Mucosa of stomach (tissue), 1 donor: ENCODE measurements around the gene NDST1.
A peak's percentile ranks its signal among the peaks of the same experiment; 100 is the strongest.

ENCODE experiments used
- H3K27me3 ChIP-seq: one replicate; pipeline ENCODE4 v1.7.0; 2013; ENCODE audit warnings: mild to moderate bottlenecking, low read length; ENCODE audit not compliant: control insufficient read depth, insufficient read depth
- H3K36me3 ChIP-seq: one replicate; pipeline ENCODE4 v1.7.0; 2013; ENCODE audit warnings: low read length; ENCODE audit not compliant: control insufficient read depth, insufficient read depth
- H3K4me1 ChIP-seq: one replicate; pipeline ENCODE4 v1.7.0; 2013; ENCODE audit warnings: mild to moderate bottlenecking, low read length; ENCODE audit not compliant: control insufficient read depth, insufficient read depth
- H3K4me3 ChIP-seq: one replicate; pipeline ENCODE4 v1.7.0; 2013; ENCODE audit warnings: low read length
- H3K9ac ChIP-seq: one replicate; pipeline ENCODE4 v1.7.0; 2013; ENCODE audit warnings: mild to moderate bottlenecking, low read length, moderate library complexity
- H3K9me3 ChIP-seq: one replicate; pipeline ENCODE4 v1.7.0; 2013; ENCODE audit warnings: mild to moderate bottlenecking, low read length, moderate library complexity; ENCODE audit not compliant: control insufficient read depth
- donor health status: Pancreatic carcinoma.

The NDST1 gene

DNA sequence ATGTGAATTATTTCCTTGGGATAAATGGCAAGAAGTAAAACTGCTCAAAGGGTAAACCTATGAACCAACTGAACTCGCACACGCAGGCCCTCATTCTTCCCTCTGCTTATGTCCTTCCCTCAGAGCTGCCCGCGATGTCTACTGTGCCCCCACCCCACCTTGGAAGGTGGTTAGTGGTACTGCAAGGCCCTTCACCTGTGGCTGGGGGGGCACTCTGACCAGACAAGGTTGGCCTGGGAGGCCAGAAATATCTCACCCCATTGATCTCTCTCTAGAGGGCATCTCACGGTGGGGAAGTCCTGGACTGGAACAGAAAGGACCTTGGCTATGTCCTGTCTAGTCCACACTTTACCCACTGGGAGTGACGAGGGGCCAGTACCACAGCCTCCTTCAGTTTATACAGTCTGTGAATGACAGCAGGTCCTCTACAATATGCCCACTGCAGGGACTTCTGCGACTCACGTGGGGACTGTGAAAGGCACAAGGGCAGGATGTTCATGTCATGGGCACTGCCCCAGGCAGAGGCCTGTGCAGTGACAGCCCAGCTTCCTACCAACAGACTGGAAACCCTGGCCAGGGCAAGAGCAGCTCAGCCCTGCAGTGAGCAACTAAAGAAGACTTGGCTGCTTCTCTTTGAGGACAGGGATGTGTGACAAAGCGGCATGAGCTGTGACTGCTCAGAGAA is 75.8 kb downstream of the NDST1 start:
- no peak overlapping the region for H3K4me3 ChIP-seq
- no peaks in the 10 kb centered on the region for H3K27me3 ChIP-seq
- no peak overlapping the region for H3K9ac ChIP-seq
- H3K36me3 ChIP-seq, result no peaks in the 10 kb centered on the region
- peaks cover 54% of the 10 kb centered on the region for H3K4me1 ChIP-seq
- no peaks in the 10 kb centered on the region for H3K9me3 ChIP-seq

DNA sequence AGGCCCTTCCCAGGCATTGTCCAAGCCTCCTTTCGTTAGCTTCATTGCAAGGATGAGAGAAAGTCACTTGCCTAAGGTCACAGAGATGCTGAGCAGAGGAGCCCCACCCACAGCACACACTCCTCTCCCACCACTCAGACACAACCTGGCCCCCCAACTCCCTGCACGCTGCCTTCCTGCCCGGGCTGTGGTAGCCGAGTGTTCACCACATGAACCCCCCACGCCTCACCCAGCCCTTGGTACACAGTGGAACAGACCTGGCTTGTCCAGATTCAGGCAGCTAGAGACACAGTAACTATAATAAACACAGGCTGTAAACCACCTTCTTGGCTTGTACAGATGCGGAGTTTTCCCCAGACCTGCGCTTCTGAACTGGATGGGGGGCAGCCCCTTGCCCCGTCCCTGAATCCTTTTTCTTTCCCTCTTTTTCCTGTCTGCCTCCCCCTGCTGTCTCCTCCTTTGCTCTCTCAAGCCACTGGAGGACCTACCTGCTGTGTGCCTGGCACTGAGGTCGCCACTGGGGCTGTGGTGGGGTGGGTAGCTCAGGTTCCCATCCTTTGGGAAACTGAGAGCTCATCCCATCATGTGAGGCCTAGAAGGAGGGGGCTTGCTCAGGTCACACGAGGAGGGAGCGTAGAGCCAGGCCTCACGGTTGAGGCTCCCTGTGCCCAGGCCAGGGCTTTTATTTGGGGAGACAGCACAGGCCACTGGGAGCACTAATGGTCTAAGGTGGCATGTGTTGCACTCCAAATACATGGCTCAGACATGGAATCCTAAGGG is 76.8 kb downstream of the NDST1 start:
- peaks cover 55% of the 10 kb centered on the region for H3K4me1 ChIP-seq
- no peaks in the 10 kb centered on the region for H3K36me3 ChIP-seq
- no peaks in the 10 kb centered on the region for H3K27me3 ChIP-seq
- no peak overlapping the region for H3K4me3 ChIP-seq
- H3K9ac ChIP-seq, result no peak overlapping the region
- no peaks in the 10 kb centered on the region for H3K9me3 ChIP-seq

DNA sequence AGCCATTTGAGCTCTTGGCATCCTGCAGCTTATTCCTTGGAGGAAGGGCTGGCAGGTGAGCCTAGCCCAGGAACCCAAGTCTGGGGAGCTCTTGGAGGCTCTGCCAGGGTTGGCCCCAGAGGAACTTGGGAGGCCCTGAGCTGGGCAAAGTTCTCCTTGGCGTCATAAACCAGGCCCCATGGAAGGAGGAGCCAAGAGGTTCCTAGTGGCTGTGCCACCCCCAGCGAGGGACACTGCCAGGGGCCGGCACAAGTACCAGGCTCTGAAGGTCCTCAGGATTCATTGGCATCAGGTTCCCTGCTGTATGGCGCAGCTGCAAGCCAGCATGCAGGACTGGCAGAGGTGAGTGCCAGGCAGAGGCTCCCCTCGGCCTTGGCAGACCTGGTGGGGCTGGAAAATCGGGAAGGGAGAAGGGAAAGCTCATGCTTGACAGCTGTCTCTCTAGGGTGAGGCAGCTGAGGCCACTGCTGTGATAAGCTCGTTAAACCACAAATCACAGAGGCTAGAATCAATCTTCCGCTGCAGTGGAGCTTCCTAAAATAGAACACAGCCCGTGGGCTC is 77.9 kb downstream of the NDST1 start:
- Histone ChIP-seq H3K36me3 (no peaks in the 10 kb centered on the region), H3K9me3 (no peaks in the 10 kb centered on the region), H3K4me3 (peak overlapping the region; percentile 45), H3K4me1 (peaks cover 61% of the 10 kb centered on the region), H3K27me3 (no peaks in the 10 kb centered on the region), H3K9ac (peak overlapping the region; percentile 42)

DNA sequence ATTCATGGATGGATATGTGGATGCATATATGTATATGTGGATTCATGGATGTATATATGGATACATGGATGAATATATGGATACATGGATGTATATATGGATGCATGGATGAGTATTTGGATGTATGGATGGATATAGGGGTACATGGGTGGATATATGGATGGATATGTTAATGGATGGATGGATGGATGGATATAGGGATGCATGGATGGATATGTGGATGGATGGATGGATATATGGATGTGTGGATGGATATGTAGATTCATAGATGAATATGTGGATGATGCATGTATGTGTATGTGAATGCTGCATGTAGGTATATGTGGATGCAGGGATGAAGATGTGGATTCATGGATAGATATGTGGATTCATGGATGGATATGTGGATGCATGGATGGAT is 79.1 kb downstream of the NDST1 start:
- H3K4me1 ChIP-seq, result peaks cover 64% of the 10 kb centered on the region
- no peaks in the 10 kb centered on the region for H3K9me3 ChIP-seq
- H3K36me3 ChIP-seq, result no peaks in the 10 kb centered on the region
- H3K9ac ChIP-seq, result no peak overlapping the region
- no peaks in the 10 kb centered on the region for H3K27me3 ChIP-seq
- no peak overlapping the region for H3K4me3 ChIP-seq

DNA sequence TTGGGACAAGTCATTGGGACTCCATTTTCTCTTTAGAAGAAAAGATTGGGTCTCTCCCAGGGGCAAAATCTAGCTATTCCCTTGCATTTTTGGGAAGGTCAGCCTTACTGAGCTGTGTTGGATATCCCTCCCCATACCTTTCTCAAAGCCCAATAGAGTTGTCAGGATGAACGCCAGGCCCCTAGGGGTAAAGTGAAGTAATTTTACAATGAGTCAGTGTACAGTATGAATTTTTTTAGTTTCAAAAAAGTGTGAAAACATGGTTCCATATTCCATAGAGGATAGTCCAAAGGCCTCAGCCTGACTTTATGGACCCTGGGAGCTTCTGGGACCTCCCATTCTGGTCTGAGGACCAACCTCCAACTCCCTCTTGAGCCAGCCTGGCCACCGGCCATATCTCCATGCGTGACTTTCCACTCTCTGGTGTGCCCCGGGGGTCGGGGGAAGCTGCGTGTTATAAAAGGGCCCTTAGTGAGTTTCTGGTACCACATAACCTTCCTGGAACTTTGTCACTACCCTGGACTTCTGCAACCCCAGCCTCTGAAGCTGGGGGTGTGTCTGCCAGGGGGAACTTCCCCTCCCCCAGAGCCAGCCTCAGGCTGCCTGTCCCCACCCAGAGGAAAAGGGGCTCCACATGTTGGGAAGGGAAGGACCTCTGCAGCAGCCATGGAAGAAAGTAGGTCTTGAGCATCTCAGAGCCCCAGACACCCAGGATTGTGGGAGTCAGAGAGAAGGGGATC is 80.1 kb downstream of the NDST1 start:
- H3K36me3 ChIP-seq, result no peaks in the 10 kb centered on the region
- no peak overlapping the region for H3K4me3 ChIP-seq
- H3K9me3 ChIP-seq, result no peaks in the 10 kb centered on the region
- peaks cover 55% of the 10 kb centered on the region for H3K4me1 ChIP-seq
- H3K27me3 ChIP-seq, result no peaks in the 10 kb centered on the region
- H3K9ac ChIP-seq, result no peak overlapping the region

DNA sequence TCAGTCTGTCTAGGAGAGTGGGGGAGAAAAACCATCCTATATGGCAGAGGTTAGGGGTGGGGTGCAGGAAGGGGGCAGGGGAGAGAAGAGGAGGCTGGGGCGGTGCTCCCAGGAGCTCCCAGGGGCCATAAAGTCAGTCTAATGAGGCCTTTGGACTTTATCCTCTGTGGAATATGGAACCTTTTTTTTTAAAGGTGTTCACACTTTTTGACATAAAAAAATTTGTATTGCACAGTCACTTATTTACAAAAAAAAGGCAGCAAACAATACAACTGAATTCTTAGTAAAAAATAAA is 80.6 kb downstream of the NDST1 start:
- H3K36me3 ChIP-seq, result no peaks in the 10 kb centered on the region
- H3K27me3 ChIP-seq, result no peaks in the 10 kb centered on the region
- no peaks in the 10 kb centered on the region for H3K9me3 ChIP-seq
- H3K9ac ChIP-seq, result no peak overlapping the region
- H3K4me1 ChIP-seq, result peaks cover 54% of the 10 kb centered on the region
- no peak overlapping the region for H3K4me3 ChIP-seq

DNA sequence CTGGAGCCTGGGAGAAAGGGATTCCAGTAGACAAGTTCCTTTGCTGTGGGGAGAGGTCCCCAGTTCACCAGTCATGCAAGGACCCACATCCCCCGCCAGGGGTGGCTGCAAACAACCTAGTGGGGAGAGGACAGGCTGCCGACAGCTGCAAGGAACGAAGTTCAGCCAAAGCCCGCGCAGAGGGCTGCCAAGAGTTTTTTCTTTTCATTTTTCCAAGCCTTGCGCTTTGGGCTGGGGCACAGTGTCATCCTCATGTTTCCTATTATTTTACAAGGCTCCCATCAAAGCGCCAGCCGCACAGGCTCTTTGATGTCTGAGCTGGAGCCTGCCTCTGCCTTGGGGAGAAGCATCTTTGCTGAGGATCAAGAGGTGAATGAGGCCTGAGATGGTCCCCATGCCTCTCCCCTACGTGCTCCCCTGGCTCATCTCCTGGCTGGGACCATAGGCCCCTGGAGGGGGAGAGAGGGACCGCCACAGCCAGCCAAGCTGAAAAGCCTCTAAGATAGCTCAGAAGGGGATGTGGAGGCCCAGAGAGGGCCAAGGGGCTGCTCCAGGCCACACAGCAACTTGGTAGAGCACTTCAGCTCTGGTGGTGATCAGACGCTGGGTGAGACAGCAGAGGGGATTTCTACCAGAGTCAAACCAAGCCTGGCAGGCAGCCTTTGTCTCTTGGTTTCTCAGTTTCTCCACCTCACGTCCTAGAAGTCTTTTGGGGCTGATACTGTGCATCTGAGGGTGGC is 82.1 kb downstream of the NDST1 start:
- Histone ChIP-seq H3K4me3 (no peak overlapping the region), H3K9me3 (no peaks in the 10 kb centered on the region), H3K9ac (no peak overlapping the region), H3K27me3 (no peaks in the 10 kb centered on the region), H3K4me1 (peaks cover 44% of the 10 kb centered on the region), H3K36me3 (no peaks in the 10 kb centered on the region)

DNA sequence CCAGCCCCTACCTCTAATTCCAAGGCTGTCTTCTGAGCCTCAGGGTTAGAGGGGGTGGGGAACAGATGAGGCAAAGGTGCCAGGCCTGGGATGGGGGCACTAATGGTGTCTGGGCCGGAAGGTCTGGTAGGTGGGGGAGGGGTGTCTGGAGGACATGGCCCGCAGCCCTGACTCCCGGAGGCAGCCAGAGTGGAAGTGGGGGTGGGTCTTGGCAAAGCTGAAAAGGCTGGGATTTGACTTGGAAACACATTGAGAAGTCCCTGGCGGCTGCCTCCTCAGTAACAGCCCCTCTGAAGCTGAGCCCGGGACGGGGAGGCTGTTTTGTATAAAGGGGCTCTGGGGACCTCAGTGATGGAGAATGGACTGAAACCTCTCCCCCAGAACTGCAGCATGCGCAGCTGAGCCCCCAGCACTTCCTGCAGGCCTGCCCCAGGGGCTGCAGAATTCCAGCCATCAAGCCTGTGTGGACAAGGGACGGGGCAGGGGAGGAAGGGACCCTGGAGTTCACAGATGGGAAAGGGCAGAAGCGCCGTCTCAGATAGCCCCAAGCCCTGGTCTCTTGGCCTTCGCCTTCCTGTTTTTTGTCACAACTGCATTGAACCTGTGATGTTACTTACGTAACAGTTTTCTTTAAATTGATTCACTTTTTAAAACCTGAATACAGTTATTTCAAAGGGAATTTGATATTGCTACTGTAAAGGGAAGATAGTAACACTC is 83.2 kb downstream of the NDST1 start:
- Histone ChIP-seq H3K27me3 (no peaks in the 10 kb centered on the region), H3K4me3 (no peak overlapping the region), H3K36me3 (no peaks in the 10 kb centered on the region), H3K9ac (no peak overlapping the region), H3K4me1 (peaks cover 33% of the 10 kb centered on the region), H3K9me3 (no peaks in the 10 kb centered on the region)

DNA sequence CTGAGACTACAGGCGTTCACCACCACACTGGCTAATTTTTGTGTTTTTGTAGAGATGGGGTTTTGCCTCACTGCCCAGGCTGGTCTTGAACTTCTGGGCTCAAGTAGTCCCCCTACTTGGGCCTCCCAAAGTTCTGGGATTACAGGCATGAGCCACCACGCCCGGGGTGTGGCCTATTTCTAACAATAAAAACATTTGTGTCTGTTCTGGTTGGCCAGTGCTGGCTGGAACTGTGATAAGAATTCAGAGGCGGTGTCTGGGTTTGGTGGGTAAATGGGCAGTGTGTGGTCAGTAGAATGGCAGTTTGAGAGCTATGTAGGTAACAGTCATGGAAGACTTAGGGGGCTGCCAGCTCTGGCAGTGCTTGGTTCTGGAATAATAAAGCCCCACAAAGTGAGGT is 85.7 kb downstream of the NDST1 start:
- no peaks in the 10 kb centered on the region for H3K9me3 ChIP-seq
- H3K27me3 ChIP-seq, result no peaks in the 10 kb centered on the region
- H3K4me3 ChIP-seq, result no peak overlapping the region
- no peak overlapping the region for H3K9ac ChIP-seq
- H3K4me1 ChIP-seq, result peaks cover 32% of the 10 kb centered on the region
- H3K36me3 ChIP-seq, result no peaks in the 10 kb centered on the region

DNA sequence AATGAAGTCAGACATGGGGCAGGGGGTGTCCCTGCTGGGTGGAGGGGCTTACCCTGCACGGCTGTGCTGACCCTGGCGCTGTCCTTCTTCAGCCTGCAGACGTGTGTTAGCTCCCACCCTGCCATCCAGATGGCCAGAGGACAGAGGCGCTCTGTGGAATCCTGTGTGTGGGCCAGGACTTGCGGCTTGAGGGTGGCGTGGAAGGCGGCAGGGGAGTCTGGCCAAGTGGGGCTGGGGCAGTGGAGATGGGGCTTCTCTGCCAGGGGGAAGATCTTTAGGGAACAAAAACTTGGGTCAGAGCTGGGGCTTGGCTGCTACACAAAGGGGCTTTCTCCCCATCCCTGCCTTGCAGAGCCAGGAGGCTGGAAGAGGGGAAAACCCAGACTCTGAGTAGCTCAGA is 86.1 kb downstream of the NDST1 start:
- H3K9ac ChIP-seq, result no peak overlapping the region
- no peaks in the 10 kb centered on the region for H3K36me3 ChIP-seq
- peaks cover 32% of the 10 kb centered on the region for H3K4me1 ChIP-seq
- H3K27me3 ChIP-seq, result no peaks in the 10 kb centered on the region
- no peak overlapping the region for H3K4me3 ChIP-seq
- H3K9me3 ChIP-seq, result no peaks in the 10 kb centered on the region

DNA sequence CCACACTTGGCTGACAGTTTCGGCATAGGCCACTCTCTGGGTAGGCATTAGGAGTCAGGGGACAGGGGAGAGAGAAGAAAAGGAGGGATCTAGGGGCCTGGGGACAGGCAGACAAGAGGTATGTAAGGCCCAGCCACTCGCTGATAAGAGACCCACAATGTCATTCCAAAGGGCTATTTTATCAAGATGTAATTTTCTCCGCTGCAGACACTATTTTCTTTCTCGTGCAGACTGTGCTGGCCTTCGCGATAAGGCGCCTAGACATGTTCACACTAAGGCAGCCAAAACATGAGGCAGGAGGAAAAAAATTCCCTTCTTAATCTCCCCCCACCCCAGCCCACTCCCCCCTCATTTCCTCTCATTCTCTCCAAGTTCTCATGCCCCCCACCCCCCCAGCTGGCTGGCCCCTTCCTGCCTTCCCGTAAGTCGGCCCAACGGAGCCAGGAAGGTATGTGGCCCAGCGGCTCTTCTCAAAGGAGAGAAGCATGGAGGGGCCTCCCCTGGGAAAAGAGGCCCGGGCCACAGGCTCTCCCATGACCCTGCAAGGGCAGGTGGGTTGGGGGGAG is 87.6 kb downstream of the NDST1 start:
- H3K9ac ChIP-seq, result no peak overlapping the region
- H3K4me1 ChIP-seq, result peaks cover 33% of the 10 kb centered on the region
- no peaks in the 10 kb centered on the region for H3K36me3 ChIP-seq
- no peak overlapping the region for H3K4me3 ChIP-seq
- no peaks in the 10 kb centered on the region for H3K9me3 ChIP-seq
- H3K27me3 ChIP-seq, result no peaks in the 10 kb centered on the region
